Measurements from ENCODE around the gene ROCK2.

ROCK2 gene

DNA sequence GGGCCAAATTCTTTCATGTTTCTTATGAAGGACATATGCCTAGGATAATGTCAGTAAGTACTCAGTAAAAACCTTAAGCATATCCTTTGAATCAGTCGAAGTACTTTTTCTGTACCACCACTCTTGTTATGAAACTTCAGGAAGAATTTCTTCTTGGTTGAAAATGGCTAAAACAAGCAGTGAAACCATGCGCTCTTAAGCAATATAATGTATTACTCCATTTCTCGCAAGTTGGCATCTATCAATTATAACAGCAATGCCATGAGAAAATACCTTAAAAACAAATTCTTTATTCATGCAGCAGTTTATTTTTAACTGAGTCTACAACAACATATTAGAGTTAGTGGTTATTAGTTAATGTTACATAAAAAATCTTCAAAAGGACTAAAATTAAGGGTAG, 148.2 kb downstream of the ROCK2 start:
- H3K79me1 ChIP-seq (ENCODE audit: low read length): no peaks in the 10 kb centered on the region
- no peak overlapping the region for H3K4ac ChIP-seq (ENCODE audit: low read depth, low read length)
- H3K27me3 ChIP-seq (ENCODE audit: insufficient read depth, low read length, poor library complexity): no peaks in the 10 kb centered on the region
- no peak for DNase-seq
- H2BK15ac ChIP-seq (replicated peaks; ENCODE audit: low read depth): no peak overlapping the region
- no peak overlapping the region for H4K8ac ChIP-seq (ENCODE audit: low read depth, low read length)
- no peak overlapping the region for H3K27ac ChIP-seq (ENCODE audit: low read depth, low read length)
- H3K79me2 ChIP-seq (ENCODE audit: control insufficient read depth, insufficient read depth, low read length): no peaks in the 10 kb centered on the region
- no peak overlapping the region for H3K9ac ChIP-seq (ENCODE audit: low read length)
- H4K5ac ChIP-seq (ENCODE audit: low read length): no peak overlapping the region
- H2BK5ac ChIP-seq (ENCODE audit: low read length): no peak overlapping the region
- H3K23ac ChIP-seq (ENCODE audit: low read length): no peak overlapping the region
- no peak overlapping the region for H3K4me2 ChIP-seq (ENCODE audit: low read length)
- H3K36me3 ChIP-seq (ENCODE audit: control insufficient read depth, insufficient read depth, low read length): no peaks in the 10 kb centered on the region
- no peak overlapping the region for H3K18ac ChIP-seq (ENCODE audit: low read length)
- no peak overlapping the region for H3K4me3 ChIP-seq (ENCODE audit: low read length)
- H3K56ac ChIP-seq (ENCODE audit: low read length): no peak overlapping the region
- no peaks in the 10 kb centered on the region for H3K4me1 ChIP-seq (ENCODE audit: control insufficient read depth, low read depth, low read length)
- no peak overlapping the region for H2AK5ac ChIP-seq (ENCODE audit: low read length)
- no peak overlapping the region for H2BK120ac ChIP-seq (ENCODE audit: low read depth, low read length)
- WGBS (ENCODE audit: extremely low coverage, insufficient coverage, low lambda C conversion rate): no CpG with 5 or more reads among the region's 3 CpGs

- Histone ChIP-seq H4K8ac (ENCODE audit: low read depth, low read length) (no peak overlapping the region), H4K5ac (ENCODE audit: low read length) (no peak overlapping the region), H2BK15ac (replicated peaks; ENCODE audit: low read depth) (no peak overlapping the region), H3K4me1 (ENCODE audit: control insufficient read depth, low read depth, low read length) (no peaks in the 10 kb centered on the region), H3K56ac (ENCODE audit: low read length) (no peak overlapping the region), H3K79me2 (ENCODE audit: control insufficient read depth, insufficient read depth, low read length) (no peaks in the 10 kb centered on the region), H3K4ac (ENCODE audit: low read depth, low read length) (no peak overlapping the region), H3K18ac (ENCODE audit: low read length) (no peak overlapping the region), H3K4me2 (ENCODE audit: low read length) (no peak overlapping the region), H3K27ac (ENCODE audit: low read depth, low read length) (no peak overlapping the region), H2BK120ac (ENCODE audit: low read depth, low read length) (no peak overlapping the region), H3K23ac (ENCODE audit: low read length) (no peak overlapping the region), H3K27me3 (ENCODE audit: insufficient read depth, low read length, poor library complexity) (no peaks in the 10 kb centered on the region), H2AK5ac (ENCODE audit: low read length) (no peak overlapping the region), H3K79me1 (ENCODE audit: low read length) (no peaks in the 10 kb centered on the region), H3K36me3 (ENCODE audit: control insufficient read depth, insufficient read depth, low read length) (peaks cover 2% of the 10 kb centered on the region), H2BK5ac (ENCODE audit: low read length) (no peak overlapping the region), H3K4me3 (ENCODE audit: low read length) (no peak overlapping the region), H3K9ac (ENCODE audit: low read length) (no peak overlapping the region)
- no CpG with 5 or more reads among the region's 2 CpGs for WGBS (ENCODE audit: extremely low coverage, insufficient coverage, low lambda C conversion rate)
- no peak for DNase-seq
Observed at GRCh38 chr2:11187731-11188130, 156.7 kb downstream of the ROCK2 start.

DNA sequence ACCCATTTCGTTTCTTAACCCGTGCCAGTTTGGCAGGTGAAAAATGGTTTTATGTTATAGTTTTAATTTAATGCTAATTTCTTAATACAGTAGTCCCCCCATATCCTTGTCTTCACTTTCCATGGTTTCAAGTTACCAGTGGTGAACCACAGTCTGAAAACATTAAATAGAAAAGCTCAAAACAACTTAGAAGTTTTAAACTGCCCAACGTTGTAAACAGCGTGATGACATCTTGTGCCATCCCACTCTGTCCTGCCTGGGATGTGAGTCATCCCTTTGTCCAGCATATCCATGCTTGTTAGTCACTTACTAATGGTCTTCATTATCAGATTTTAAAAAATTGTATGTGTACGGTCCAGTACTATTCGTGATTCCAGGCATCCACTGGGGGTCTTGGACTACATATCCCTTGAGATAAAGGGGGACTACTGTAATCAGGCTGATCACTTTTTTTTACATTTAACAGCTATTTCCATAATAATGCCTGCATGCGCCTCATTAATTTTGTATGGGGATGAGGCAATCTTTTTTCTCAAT, 157.3 kb downstream of the ROCK2 start:
- no CpG with 5 or more reads among the region's 7 CpGs for WGBS (ENCODE audit: extremely low coverage, insufficient coverage, low lambda C conversion rate)
- peaks cover 2% of the 10 kb centered on the region for H3K36me3 ChIP-seq (ENCODE audit: control insufficient read depth, insufficient read depth, low read length)
- no peak overlapping the region for H3K56ac ChIP-seq (ENCODE audit: low read length)
- H2BK5ac ChIP-seq (ENCODE audit: low read length): no peak overlapping the region
- H3K27ac ChIP-seq (ENCODE audit: low read depth, low read length): no peak overlapping the region
- H3K4me1 ChIP-seq (ENCODE audit: control insufficient read depth, low read depth, low read length): no peaks in the 10 kb centered on the region
- no peak overlapping the region for H3K4me2 ChIP-seq (ENCODE audit: low read length)
- H3K27me3 ChIP-seq (ENCODE audit: insufficient read depth, low read length, poor library complexity): no peaks in the 10 kb centered on the region
- no peak overlapping the region for H3K4me3 ChIP-seq (ENCODE audit: low read length)
- H4K5ac ChIP-seq (ENCODE audit: low read length): no peak overlapping the region
- H2AK5ac ChIP-seq (ENCODE audit: low read length): no peak overlapping the region
- no peaks in the 10 kb centered on the region for H3K79me2 ChIP-seq (ENCODE audit: control insufficient read depth, insufficient read depth, low read length)
- H2BK120ac ChIP-seq (ENCODE audit: low read depth, low read length): no peak overlapping the region
- H3K23ac ChIP-seq (ENCODE audit: low read length): no peak overlapping the region
- no peak overlapping the region for H4K8ac ChIP-seq (ENCODE audit: low read depth, low read length)
- H2BK15ac ChIP-seq (replicated peaks; ENCODE audit: low read depth): no peak overlapping the region
- H3K9ac ChIP-seq (ENCODE audit: low read length): no peak overlapping the region
- H3K18ac ChIP-seq (ENCODE audit: low read length): no peak overlapping the region
- H3K79me1 ChIP-seq (ENCODE audit: low read length): no peaks in the 10 kb centered on the region
- DNase-seq: no peak
- H3K4ac ChIP-seq (ENCODE audit: low read depth, low read length): no peak overlapping the region

DNA sequence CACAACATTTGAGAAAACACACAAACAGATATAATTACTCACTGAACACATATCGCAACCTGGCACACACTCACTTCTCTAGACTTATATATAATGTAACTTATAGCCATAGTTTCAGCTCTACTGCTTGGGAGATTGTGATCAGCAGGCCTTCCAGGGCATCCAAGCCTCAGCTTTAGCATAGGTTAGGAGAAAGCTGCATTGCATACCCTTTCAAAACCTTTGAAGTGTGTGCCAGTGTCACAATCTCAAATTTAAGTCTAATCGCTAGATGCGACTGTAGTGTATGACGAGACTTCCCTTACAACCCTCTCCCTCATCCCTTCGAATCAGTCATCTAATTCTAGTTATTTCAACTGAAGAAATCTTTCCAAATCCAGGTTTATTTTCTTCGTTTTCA, 158.3 kb downstream of the ROCK2 start:
- Histone ChIP-seq H3K36me3 (ENCODE audit: control insufficient read depth, insufficient read depth, low read length) (peaks cover 2% of the 10 kb centered on the region), H3K79me2 (ENCODE audit: control insufficient read depth, insufficient read depth, low read length) (no peaks in the 10 kb centered on the region), H3K4ac (ENCODE audit: low read depth, low read length) (no peak overlapping the region), H3K79me1 (ENCODE audit: low read length) (no peaks in the 10 kb centered on the region), H3K18ac (ENCODE audit: low read length) (no peak overlapping the region), H3K4me1 (ENCODE audit: control insufficient read depth, low read depth, low read length) (no peaks in the 10 kb centered on the region), H4K5ac (ENCODE audit: low read length) (no peak overlapping the region), H3K56ac (ENCODE audit: low read length) (no peak overlapping the region), H3K27ac (ENCODE audit: low read depth, low read length) (no peak overlapping the region), H2BK120ac (ENCODE audit: low read depth, low read length) (no peak overlapping the region), H4K8ac (ENCODE audit: low read depth, low read length) (no peak overlapping the region), H2AK5ac (ENCODE audit: low read length) (no peak overlapping the region), H3K4me2 (ENCODE audit: low read length) (no peak overlapping the region), H3K4me3 (ENCODE audit: low read length) (no peak overlapping the region), H2BK5ac (ENCODE audit: low read length) (no peak overlapping the region), H3K9ac (ENCODE audit: low read length) (no peak overlapping the region), H3K27me3 (ENCODE audit: insufficient read depth, low read length, poor library complexity) (no peaks in the 10 kb centered on the region), H3K23ac (ENCODE audit: low read length) (no peak overlapping the region), H2BK15ac (replicated peaks; ENCODE audit: low read depth) (no peak overlapping the region)
- DNase-seq: no peak
- WGBS (ENCODE audit: extremely low coverage, insufficient coverage, low lambda C conversion rate): 100% methylated on average over 1 of the region's 6 CpGs

GRCh38 chr2:11182951-11183350, 161.5 kb downstream of the ROCK2 start:
- Histone ChIP-seq H2BK120ac (ENCODE audit: low read depth, low read length) (no peak overlapping the region), H3K56ac (ENCODE audit: low read length) (no peak overlapping the region), H4K5ac (ENCODE audit: low read length) (no peak overlapping the region), H3K27me3 (ENCODE audit: insufficient read depth, low read length, poor library complexity) (no peaks in the 10 kb centered on the region), H3K18ac (ENCODE audit: low read length) (no peak overlapping the region), H4K8ac (ENCODE audit: low read depth, low read length) (no peak overlapping the region), H2AK5ac (ENCODE audit: low read length) (no peak overlapping the region), H3K79me1 (ENCODE audit: low read length) (no peaks in the 10 kb centered on the region), H3K4me1 (ENCODE audit: control insufficient read depth, low read depth, low read length) (no peaks in the 10 kb centered on the region), H3K23ac (ENCODE audit: low read length) (no peak overlapping the region), H3K27ac (ENCODE audit: low read depth, low read length) (no peak overlapping the region), H3K4ac (ENCODE audit: low read depth, low read length) (no peak overlapping the region), H3K79me2 (ENCODE audit: control insufficient read depth, insufficient read depth, low read length) (no peaks in the 10 kb centered on the region), H3K9ac (ENCODE audit: low read length) (no peak overlapping the region), H3K4me2 (ENCODE audit: low read length) (no peak overlapping the region), H3K36me3 (ENCODE audit: control insufficient read depth, insufficient read depth, low read length) (peaks cover 2% of the 10 kb centered on the region), H3K4me3 (ENCODE audit: low read length) (no peak overlapping the region), H2BK15ac (replicated peaks; ENCODE audit: low read depth) (no peak overlapping the region), H2BK5ac (ENCODE audit: low read length) (no peak overlapping the region)
- no CpG with 5 or more reads among the region's 2 CpGs for WGBS (ENCODE audit: extremely low coverage, insufficient coverage, low lambda C conversion rate)
- no peak for DNase-seq

DNA sequence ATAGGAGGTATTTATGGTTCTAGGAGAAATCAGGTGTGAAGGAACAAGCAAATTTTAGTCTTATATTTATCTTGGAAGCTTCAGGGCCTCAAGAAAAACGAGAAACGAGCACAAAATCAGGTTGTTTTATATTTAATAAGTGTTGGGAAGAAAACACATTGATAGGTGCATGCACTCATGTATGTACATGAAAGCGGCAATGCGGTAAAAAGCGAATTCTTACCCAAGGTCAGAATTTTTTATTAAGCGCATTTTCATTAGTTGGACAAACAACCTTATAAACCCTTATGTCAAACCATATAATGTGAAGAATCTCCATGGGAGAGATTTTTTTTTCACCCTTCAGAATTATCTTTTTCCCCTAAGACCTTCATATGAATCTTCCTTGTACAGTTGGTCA, 163.8 kb downstream of the ROCK2 start:
- Histone ChIP-seq H3K27me3 (ENCODE audit: insufficient read depth, low read length, poor library complexity) (no peaks in the 10 kb centered on the region), H2AK5ac (ENCODE audit: low read length) (no peak overlapping the region), H3K4me1 (ENCODE audit: control insufficient read depth, low read depth, low read length) (no peaks in the 10 kb centered on the region), H2BK5ac (ENCODE audit: low read length) (no peak overlapping the region), H4K5ac (ENCODE audit: low read length) (no peak overlapping the region), H4K8ac (ENCODE audit: low read depth, low read length) (no peak overlapping the region), H3K27ac (ENCODE audit: low read depth, low read length) (no peak overlapping the region), H3K23ac (ENCODE audit: low read length) (no peak overlapping the region), H3K36me3 (ENCODE audit: control insufficient read depth, insufficient read depth, low read length) (no peaks in the 10 kb centered on the region), H2BK15ac (replicated peaks; ENCODE audit: low read depth) (no peak overlapping the region), H3K4me2 (ENCODE audit: low read length) (no peak overlapping the region), H3K18ac (ENCODE audit: low read length) (no peak overlapping the region), H3K4me3 (ENCODE audit: low read length) (no peak overlapping the region), H2BK120ac (ENCODE audit: low read depth, low read length) (no peak overlapping the region), H3K79me1 (ENCODE audit: low read length) (no peaks in the 10 kb centered on the region), H3K79me2 (ENCODE audit: control insufficient read depth, insufficient read depth, low read length) (no peaks in the 10 kb centered on the region), H3K56ac (ENCODE audit: low read length) (no peak overlapping the region), H3K4ac (ENCODE audit: low read depth, low read length) (no peak overlapping the region), H3K9ac (ENCODE audit: low read length) (no peak overlapping the region)
- WGBS (ENCODE audit: extremely low coverage, insufficient coverage, low lambda C conversion rate): no CpG with 5 or more reads among the region's 6 CpGs
- no peak for DNase-seq

All from mesendoderm (in vitro differentiated cells).